IMR-90 (cell line): ENCODE measurements around the gene TCF4.

Source experiments
- CEBPB ChIP-seq: IDR thresholded peaks from 2 replicates; pipeline ENCODE4 v1.6.1; 2012; ENCODE audit warnings: low read depth, low read length, improper control_type of control experiment
- MAFK ChIP-seq: IDR thresholded peaks from 2 replicates; pipeline ENCODE4 v1.6.1; 2012; ENCODE audit warnings: low read depth, low read length, improper control_type of control experiment
- MXI1 ChIP-seq: IDR thresholded peaks from 2 replicates; pipeline ENCODE4 v1.6.1; 2012; ENCODE audit warnings: low read depth, mild to moderate bottlenecking, low read length, moderate library complexity, borderline replicate concordance
- NFE2L2 ChIP-seq: fragments of 150-350 bp; IDR thresholded peaks from 2 replicates; pipeline ENCODE4 v1.6.1; 2016; ENCODE audit warnings: low read depth, mild to moderate bottlenecking, low read length
- POLR2A ChIP-seq: IDR thresholded peaks from 2 replicates; pipeline ENCODE4 v1.6.1; 2012; ENCODE audit warnings: mild to moderate bottlenecking, low read depth, low read length
- RAD21 ChIP-seq: IDR thresholded peaks from 2 replicates; pipeline ENCODE4 v1.6.1; 2012; ENCODE audit warnings: low read length, improper control_type of control experiment
- RCOR1 ChIP-seq: IDR thresholded peaks from 2 replicates; pipeline ENCODE4 v1.6.1; 2012; ENCODE audit warnings: mild to moderate bottlenecking, low read length, improper control_type of control experiment; ENCODE audit not compliant: insufficient replicate concordance
- RFX5 ChIP-seq: IDR thresholded peaks from 2 replicates; pipeline ENCODE4 v1.8.0; 2012; ENCODE audit warnings: low read depth, mild to moderate bottlenecking, low read length, moderate library complexity
- SMC3 ChIP-seq: fragments of 150-350 bp; IDR thresholded peaks from 2 replicates; pipeline ENCODE4 v1.6.1; 2016; ENCODE audit warnings: low read depth, mild to moderate bottlenecking, antibody characterized with exemption, low read length, moderate library complexity
- TF ChIP-seq, protein P1 (sequence below): conservative IDR thresholded peaks from 2 replicates; pipeline ENCODE4 v1.5.1; 2012; ENCODE audit warnings: mild to moderate bottlenecking, low read depth, low read length, improper control_type of control experiment
- TF ChIP-seq, protein P2 (sequence below): fragments of 150-350 bp; IDR thresholded peaks from 2 replicates; pipeline ENCODE4 v1.6.1; 2016; ENCODE audit warnings: low read depth, mild to moderate bottlenecking, low read length, moderate library complexity, borderline replicate concordance
- TF ChIP-seq, protein P3 (sequence below): fragments of 150-350 bp; IDR thresholded peaks from 2 replicates; pipeline ENCODE4 v1.6.1; 2017; ENCODE audit warnings: mild to moderate bottlenecking, antibody characterized with exemption, low read length, low read depth

DNA sequence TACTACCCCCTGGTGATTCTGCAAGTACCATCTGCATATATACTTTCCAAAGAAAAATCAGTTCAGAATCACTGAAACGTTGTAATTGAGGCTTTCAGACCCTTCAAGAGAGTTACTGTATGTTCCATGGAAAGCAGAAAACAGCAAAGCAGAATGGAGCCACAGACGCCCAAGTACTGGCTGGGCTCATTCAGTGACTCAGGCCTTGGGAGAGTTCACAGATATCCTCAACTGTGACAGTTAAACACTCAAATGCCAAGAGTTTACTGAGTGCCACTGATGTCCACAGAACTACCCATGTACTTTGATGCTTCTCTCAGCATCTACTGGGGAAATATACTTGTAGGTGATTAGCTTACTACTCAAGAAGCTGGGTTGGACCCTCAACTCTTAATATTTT is 303.4 kb downstream of the TCF4 start:
- TF ChIP-seq, protein P1, sequence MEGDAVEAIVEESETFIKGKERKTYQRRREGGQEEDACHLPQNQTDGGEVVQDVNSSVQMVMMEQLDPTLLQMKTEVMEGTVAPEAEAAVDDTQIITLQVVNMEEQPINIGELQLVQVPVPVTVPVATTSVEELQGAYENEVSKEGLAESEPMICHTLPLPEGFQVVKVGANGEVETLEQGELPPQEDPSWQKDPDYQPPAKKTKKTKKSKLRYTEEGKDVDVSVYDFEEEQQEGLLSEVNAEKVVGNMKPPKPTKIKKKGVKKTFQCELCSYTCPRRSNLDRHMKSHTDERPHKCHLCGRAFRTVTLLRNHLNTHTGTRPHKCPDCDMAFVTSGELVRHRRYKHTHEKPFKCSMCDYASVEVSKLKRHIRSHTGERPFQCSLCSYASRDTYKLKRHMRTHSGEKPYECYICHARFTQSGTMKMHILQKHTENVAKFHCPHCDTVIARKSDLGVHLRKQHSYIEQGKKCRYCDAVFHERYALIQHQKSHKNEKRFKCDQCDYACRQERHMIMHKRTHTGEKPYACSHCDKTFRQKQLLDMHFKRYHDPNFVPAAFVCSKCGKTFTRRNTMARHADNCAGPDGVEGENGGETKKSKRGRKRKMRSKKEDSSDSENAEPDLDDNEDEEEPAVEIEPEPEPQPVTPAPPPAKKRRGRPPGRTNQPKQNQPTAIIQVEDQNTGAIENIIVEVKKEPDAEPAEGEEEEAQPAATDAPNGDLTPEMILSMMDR = no peak
- TF ChIP-seq POLR2A = no peak
- no peak for TF ChIP-seq RCOR1
- TF ChIP-seq RFX5 = no peak
- no peak for TF ChIP-seq SMC3
- TF ChIP-seq RAD21 = no peak
- TF ChIP-seq MXI1 = no peak
- no peak for TF ChIP-seq NFE2L2
- TF ChIP-seq CEBPB = no peak
- no peak for TF ChIP-seq MAFK
- TF ChIP-seq, protein P2, sequence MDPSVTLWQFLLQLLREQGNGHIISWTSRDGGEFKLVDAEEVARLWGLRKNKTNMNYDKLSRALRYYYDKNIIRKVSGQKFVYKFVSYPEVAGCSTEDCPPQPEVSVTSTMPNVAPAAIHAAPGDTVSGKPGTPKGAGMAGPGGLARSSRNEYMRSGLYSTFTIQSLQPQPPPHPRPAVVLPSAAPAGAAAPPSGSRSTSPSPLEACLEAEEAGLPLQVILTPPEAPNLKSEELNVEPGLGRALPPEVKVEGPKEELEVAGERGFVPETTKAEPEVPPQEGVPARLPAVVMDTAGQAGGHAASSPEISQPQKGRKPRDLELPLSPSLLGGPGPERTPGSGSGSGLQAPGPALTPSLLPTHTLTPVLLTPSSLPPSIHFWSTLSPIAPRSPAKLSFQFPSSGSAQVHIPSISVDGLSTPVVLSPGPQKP = no peak
- TF ChIP-seq, protein P3, sequence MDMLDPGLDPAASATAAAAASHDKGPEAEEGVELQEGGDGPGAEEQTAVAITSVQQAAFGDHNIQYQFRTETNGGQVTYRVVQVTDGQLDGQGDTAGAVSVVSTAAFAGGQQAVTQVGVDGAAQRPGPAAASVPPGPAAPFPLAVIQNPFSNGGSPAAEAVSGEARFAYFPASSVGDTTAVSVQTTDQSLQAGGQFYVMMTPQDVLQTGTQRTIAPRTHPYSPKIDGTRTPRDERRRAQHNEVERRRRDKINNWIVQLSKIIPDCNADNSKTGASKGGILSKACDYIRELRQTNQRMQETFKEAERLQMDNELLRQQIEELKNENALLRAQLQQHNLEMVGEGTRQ = no peak
